Testis (tissue), 3 donors: Measurements from ENCODE around the gene SLC16A11. TPM values are rescaled to one million over a fixed set of nuclear protein-coding genes. Genes with fewer than 3 reads are reported as not detected.
"Not testable (repeated sequence)": the region's sequence is repeated elsewhere in the genome, so short reads cannot be mapped to it uniquely, and the experiment has no call there.

Source experiments
- DNase-seq: peaks from one replicate; pipeline ENCODE4 v3.0.0-alpha.2; 2019
- H3K27ac ChIP-seq, 2 donors: fragments of 200-600 bp; sonication (generic); one replicate each; pipeline ENCODE4 v1.5.1; 2019
- H3K27me3 ChIP-seq: fragments of 200-600 bp; sonication (generic); one replicate; pipeline ENCODE4 v1.5.1; 2019
- H3K36me3 ChIP-seq: fragments of 200-600 bp; sonication (generic); one replicate; pipeline ENCODE4 v1.5.1; 2017; ENCODE audit warnings: low read depth; ENCODE audit errors: missing control alignments
- H3K4me1 ChIP-seq: fragments of 200-600 bp; sonication (generic); one replicate; pipeline ENCODE4 v1.5.1; 2019
- H3K4me3 ChIP-seq, 2 donors: fragments of 200-600 bp; sonication (generic); one replicate each; pipeline ENCODE4 v1.5.1; 2017 to 2019
- H3K9me3 ChIP-seq: fragments of 200-600 bp; sonication (generic); one replicate; pipeline ENCODE4 v1.5.1; 2017
- POLR2A ChIP-seq: fragments of 450-650 bp; IDR thresholded peaks from one replicate; pipeline ENCODE4 v1.6.1; 2017; ENCODE audit warnings: antibody characterized with exemption, mild to moderate bottlenecking, moderate library complexity
- WGBS, 2 donors: methylation state at CpG; one replicate each; pipeline ENCODE4 v1.1.5; 2018; 5-methylcytosine and 5-hydroxymethylcytosine counted together
- intact Hi-C: fragments of 100-400 bp; cut with DNase I; formaldehyde crosslinking; loops from one replicate; pipeline ENCODE4 v1.15.1; 2023; ENCODE audit warnings: low total_unique reads
- polyA plus RNA-seq: library from polyadenylated mRNA; stranded (reverse); fragments of 350-450 nt; fragmentation: Illumina TruSeq; extraction: RNeasy Lipid Tissue Mini Kit (QIAGEN cat#74804); gene quantifications from one replicate; pipeline ENCODE4 v1.2.3, GENCODE V29; 2014; ENCODE audit warnings: low read depth, low replicate concordance; ENCODE audit not compliant: insufficient read depth
- total RNA-seq, 2 donors: library from RNA; depleted of rRNA; stranded (reverse); fragments of >200 nt; gene quantifications; one replicate each; pipeline ENCODE4 v1.2.3, GENCODE V29; 2016
- TF ChIP-seq, protein P1 (sequence below), 3 experiments: fragments of 450-650 bp in 2 of 3; fragments of 200-600 bp in 1 of 3; sonication (generic) in 1 of 3; IDR thresholded peaks; one replicate each; pipeline ENCODE4 v1.5.1; 2016 to 2019; ENCODE audit warnings: antibody characterized with exemption in 3 of 3, mild to moderate bottlenecking in 2 of 3, moderate library complexity in 1 of 3

The SLC16A11 gene
- total and polyA plus RNA-seq, 3 donors from 2014 or later = 0.55 to 3.0 (median 2.0) TPM

DNA sequence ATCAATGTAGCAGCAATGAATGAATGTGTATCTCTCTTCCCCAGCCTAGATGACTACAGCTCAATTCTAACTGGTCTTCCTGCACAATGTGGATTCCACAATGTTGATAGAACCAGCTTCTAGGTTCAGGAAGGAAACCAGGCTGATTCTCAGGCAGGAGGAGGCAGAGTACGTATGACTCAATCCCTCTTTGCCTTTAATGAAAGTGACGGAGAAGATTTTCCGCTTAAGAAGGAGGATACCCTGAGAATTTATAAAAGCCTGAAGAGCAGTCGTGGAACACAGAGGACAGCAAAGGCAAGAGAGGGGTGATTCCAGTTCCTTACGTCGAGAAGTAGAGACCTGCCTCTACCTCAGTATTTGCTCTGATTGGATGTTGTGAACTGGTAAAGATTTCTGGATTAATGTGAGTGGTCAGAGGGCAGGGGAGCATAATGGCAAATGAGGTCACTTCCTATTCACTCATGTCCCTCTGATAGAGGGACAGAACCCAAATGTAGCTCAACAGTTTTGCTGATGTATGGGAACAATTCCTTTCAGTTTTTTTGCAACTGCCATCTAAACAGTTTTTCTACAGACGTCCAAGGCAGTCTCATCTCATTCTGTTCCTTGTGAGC, 15.0 kb upstream of the SLC16A11 start:
- H3K4me3 ChIP-seq = no peak overlapping the region
- no peaks in the 10 kb centered on the region for H3K4me1 ChIP-seq
- TF ChIP-seq, protein P1, sequence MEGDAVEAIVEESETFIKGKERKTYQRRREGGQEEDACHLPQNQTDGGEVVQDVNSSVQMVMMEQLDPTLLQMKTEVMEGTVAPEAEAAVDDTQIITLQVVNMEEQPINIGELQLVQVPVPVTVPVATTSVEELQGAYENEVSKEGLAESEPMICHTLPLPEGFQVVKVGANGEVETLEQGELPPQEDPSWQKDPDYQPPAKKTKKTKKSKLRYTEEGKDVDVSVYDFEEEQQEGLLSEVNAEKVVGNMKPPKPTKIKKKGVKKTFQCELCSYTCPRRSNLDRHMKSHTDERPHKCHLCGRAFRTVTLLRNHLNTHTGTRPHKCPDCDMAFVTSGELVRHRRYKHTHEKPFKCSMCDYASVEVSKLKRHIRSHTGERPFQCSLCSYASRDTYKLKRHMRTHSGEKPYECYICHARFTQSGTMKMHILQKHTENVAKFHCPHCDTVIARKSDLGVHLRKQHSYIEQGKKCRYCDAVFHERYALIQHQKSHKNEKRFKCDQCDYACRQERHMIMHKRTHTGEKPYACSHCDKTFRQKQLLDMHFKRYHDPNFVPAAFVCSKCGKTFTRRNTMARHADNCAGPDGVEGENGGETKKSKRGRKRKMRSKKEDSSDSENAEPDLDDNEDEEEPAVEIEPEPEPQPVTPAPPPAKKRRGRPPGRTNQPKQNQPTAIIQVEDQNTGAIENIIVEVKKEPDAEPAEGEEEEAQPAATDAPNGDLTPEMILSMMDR (IDR thresholded peaks at IDR 0.05) = no peak
- TF ChIP-seq POLR2A = no peak
- no peak overlapping the region for H3K27ac ChIP-seq
- WGBS, 2 donors = 76 to 78% methylated on average over 7 of the region's 7 CpGs
- H3K9me3 ChIP-seq = no peaks in the 10 kb centered on the region
- no peaks in the 10 kb centered on the region for H3K27me3 ChIP-seq
- no peaks in the 10 kb centered on the region for H3K36me3 ChIP-seq
- intact Hi-C loops = no loop called here
- no peak for DNase-seq

DNA sequence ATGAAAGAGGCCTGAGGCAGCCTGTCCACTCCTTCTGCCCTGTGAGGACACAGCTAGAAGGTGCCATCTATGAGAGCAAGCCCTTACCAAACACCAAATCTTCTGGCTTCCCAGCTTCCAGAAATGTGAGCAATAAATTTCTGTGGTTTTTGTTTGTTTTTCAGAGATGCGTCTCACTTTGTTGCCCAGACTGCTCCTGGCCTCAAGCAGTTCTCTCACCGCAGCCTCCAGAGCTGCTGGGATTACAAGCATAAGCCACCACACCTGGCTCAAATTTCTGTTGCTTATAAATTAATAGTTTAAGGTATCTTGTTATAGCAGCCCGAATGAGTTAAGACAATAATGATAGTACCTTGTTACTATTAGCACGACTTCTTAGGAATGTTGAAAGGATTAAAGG, 12.5 kb upstream of the SLC16A11 start:
- intact Hi-C loops = no loop called here
- Histone ChIP-seq H3K27me3 (no peaks in the 10 kb centered on the region), H3K36me3 (no peaks in the 10 kb centered on the region), H3K9me3 (no peaks in the 10 kb centered on the region), H3K4me3 (no peak overlapping the region), H3K27ac (no peak overlapping the region), H3K4me1 (no peaks in the 10 kb centered on the region)
- 65 to 85% methylated on average over 4 of the region's 4 CpGs for WGBS, 2 donors
- DNase-seq = no peak
- no peak for TF ChIP-seq POLR2A

DNA sequence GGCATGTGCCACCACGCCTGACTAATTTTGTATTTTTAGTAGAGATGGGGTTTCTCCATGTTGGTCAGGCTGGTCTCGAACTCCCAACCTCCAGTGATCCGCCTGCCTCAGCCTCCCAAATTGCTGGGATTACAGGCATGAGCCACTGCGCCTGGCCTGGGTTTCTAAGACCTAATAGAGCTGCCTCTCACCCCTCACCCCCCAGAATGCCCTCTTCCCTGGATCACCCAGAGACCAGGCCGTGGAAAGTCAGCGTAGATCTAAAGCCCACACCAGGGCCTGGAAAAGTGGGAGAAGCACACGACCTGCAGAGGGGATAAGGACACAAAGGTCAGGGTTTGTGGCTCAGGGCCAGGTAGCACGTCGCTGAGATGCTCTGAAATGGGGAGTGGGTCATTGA, 6.7 kb upstream of the SLC16A11 start:
- intact Hi-C loops, H3K4me3 ChIP-seq, H3K27me3 ChIP-seq, H3K27ac ChIP-seq, H3K9me3 ChIP-seq, DNase-seq, H3K36me3 ChIP-seq: not testable (repeated sequence)
- WGBS, 2 donors = 80 to 85% methylated on average over 7 to 9 of the region's 9 CpGs
- H3K4me1 ChIP-seq = peaks cover 15% of the 10 kb centered on the region

DNA sequence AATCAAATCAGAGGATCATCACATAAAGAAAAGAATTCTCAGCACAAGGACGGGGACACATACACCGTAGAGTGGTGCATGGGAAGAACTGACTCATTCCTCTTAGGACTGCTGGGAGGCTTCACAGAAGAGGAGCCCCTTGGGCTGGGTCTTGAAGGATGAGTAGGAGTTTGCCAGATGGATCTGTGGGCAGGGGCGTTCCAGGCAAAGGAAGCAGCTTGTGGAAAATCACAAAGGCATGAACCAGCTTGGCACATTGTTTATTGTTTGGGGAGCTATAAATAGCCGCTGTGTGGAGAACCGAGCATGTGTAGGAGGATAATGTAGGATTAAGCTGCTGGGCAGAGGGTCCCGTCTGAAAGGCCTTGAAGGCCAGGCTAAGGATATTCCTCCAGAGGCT, 5.1 kb upstream of the SLC16A11 start:
- no peaks in the 10 kb centered on the region for H3K9me3 ChIP-seq
- H3K4me3 ChIP-seq = no peak overlapping the region

DNA sequence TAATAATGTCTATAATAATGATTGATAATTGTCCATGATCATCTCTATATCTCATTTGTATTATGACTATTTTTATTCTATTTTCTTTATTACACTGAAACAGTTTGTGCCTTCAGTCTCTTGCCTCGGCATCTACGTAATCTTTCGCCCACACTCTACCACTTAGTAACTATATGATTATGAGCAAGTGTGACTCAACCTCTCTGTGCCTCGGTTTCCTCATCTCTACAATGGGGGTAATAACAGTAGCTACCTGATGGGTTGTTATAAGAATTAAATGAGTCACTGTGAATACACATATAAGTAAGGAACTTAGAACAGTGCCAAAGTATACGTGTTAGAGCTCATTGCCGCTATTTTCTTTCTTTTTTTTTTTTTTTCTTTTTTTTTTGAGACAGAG, 3.7 kb upstream of the SLC16A11 start:
- Histone ChIP-seq H3K27ac (peak overlapping the region; percentile 65 to 70), H3K36me3 (no peaks in the 10 kb centered on the region), H3K4me1 (peaks cover 29% of the 10 kb centered on the region), H3K4me3 (no peak overlapping the region), H3K27me3 (no peaks in the 10 kb centered on the region), H3K9me3 (no peaks in the 10 kb centered on the region)
- intact Hi-C loops = no loop called here
- DNase-seq = no peak
- no peak for TF ChIP-seq POLR2A
- TF ChIP-seq, protein P1 (IDR thresholded peaks at IDR 0.05) = no peak
- 68 to 73% methylated on average over 6 of the region's 6 CpGs for WGBS, 2 donors

More for the DNA sequence above, 5.1 kb upstream of the SLC16A11 start:
- no peak for TF ChIP-seq POLR2A
- TF ChIP-seq, protein P1 (IDR thresholded peaks at IDR 0.05) = no peak
- Histone ChIP-seq H3K27me3 (no peaks in the 10 kb centered on the region), H3K27ac (no peak overlapping the region), H3K36me3 (no peaks in the 10 kb centered on the region), H3K4me1 (peaks cover 15% of the 10 kb centered on the region)
- intact Hi-C loops = no loop called here
- no peak for DNase-seq
- 64 to 73% methylated on average over 6 of the region's 6 CpGs for WGBS, 2 donors

DNA sequence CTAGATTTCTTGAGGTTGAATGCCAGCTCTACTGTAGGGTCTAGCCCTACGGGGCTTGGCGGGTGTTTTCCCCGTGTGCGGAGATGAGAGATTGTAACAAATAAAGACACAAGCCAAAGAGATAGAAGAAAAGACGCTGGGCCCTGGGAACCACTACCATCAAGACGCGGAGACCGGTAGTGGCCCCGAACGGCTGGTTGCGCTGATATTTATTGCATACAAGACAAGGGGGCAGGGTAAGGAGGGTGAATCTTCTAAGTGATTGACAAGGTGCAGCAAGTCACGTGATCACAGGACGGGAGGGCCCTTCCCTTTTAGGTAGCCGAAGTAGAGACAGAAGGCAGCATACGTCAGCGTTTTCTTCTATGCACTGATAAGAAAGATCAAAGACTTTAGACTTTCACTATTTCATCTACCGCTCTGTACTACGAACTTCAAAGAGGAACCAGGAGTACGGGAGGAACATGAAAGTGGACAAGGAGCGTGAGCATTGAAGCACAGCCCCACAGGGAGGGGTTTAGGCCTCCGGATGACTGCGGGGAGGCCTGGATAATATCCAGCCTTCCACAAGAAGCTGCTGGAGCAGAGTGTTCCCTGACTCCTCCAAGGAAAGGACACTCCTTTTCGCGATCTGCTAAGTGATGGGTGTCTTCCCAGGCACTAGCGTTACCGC, 3.0 kb upstream of the SLC16A11 start:
- Histone ChIP-seq H3K27ac (peak overlapping the region; percentile 65 to 70), H3K4me3 (peak overlapping the region; percentile 3 to 5), H3K4me1 (peaks cover 33% of the 10 kb centered on the region)
- DNase-seq = peak; percentile 82
- H3K9me3 ChIP-seq, H3K27me3 ChIP-seq, intact Hi-C loops, H3K36me3 ChIP-seq: not testable (repeated sequence)
- WGBS, 2 donors = 4 to 6% methylated on average over 26 of the region's 26 CpGs
